CD4-positive, alpha-beta T cell treated with Interleukin-15 for 1 hour (primary cell): ENCODE measurements around the gene MUC20.
"Not testable (repeated sequence)": the region's sequence is repeated elsewhere in the genome, so short reads cannot be mapped to it uniquely, and the experiment has no call there.

ENCODE experiments used
- DNase-seq: peaks from one replicate; pipeline ENCODE4 v3.0.0-alpha.2; 2020

The MUC20 gene

GRCh38 chr3:195693428-195694216 is 27.2 kb upstream of the MUC20 start:
- DNase-seq: no peak

- DNase-seq: not testable (repeated sequence)
Measured at GRCh38 chr3:195694217-195695076, 26.3 kb upstream of the MUC20 start.

GRCh38 chr3:195696632-195697278 is 24.0 kb upstream of the MUC20 start:
- no peak for DNase-seq

GRCh38 chr3:195697582-195698324 is 23.0 kb upstream of the MUC20 start:
- DNase-seq: no peak

GRCh38 chr3:195698325-195698646 is 22.5 kb upstream of the MUC20 start:
- no peak for DNase-seq

GRCh38 chr3:195698647-195699387 is 22.0 kb upstream of the MUC20 start:
- no peak for DNase-seq

- DNase-seq: no peak
Measured at GRCh38 chr3:195699388-195699771, 21.4 kb upstream of the MUC20 start.

GRCh38 chr3:195699860-195700259 is 20.9 kb upstream of the MUC20 start:
- no peak for DNase-seq

- DNase-seq: no peak
Measured at GRCh38 chr3:195700319-195700718, 20.5 kb upstream of the MUC20 start.

GRCh38 chr3:195701042-195701915 is 19.5 kb upstream of the MUC20 start:
- DNase-seq: no peak

GRCh38 chr3:195703776-195704175 is 17.0 kb upstream of the MUC20 start:
- DNase-seq: no peak

GRCh38 chr3:195704433-195704999 is 16.3 kb upstream of the MUC20 start:
- DNase-seq: no peak

GRCh38 chr3:195705081-195705991 is 15.4 kb upstream of the MUC20 start:
- no peak for DNase-seq

GRCh38 chr3:195708061-195708460 is 12.7 kb upstream of the MUC20 start:
- no peak for DNase-seq

GRCh38 chr3:195708626-195709481 is 11.9 kb upstream of the MUC20 start:
- DNase-seq: no peak

- DNase-seq: no peak
Measured at GRCh38 chr3:195709676-195710085, 11.1 kb upstream of the MUC20 start.

- DNase-seq: not testable (repeated sequence)
Measured at GRCh38 chr3:195710126-195710905, 10.5 kb upstream of the MUC20 start.
